HG03103 (cell line): ENCODE results near the gene ITGA6.
"Not testable (repeated sequence)": the region's sequence is repeated elsewhere in the genome, so short reads cannot be mapped to it uniquely, and the experiment has no call there.

Experiments used
- ATAC-seq: cut with Tn5 transposase; IDR thresholded peaks from one replicate; pipeline ENCODE4 v1.9.1; 2021; ENCODE audit warnings: low read depth; ENCODE audit not compliant: unreplicated experiment

Gene ITGA6

GRCh38 chr2:172512810-172513523 is 85.6 kb downstream of the ITGA6 start:
- no peak for ATAC-seq

- no peak for ATAC-seq
Observed at GRCh38 chr2:172513524-172513900, 86.1 kb downstream of the ITGA6 start.

- no peak for ATAC-seq
Observed at GRCh38 chr2:172513935-172514586, 86.7 kb downstream of the ITGA6 start.

GRCh38 chr2:172516299-172516698 is 88.9 kb downstream of the ITGA6 start:
- ATAC-seq, result no peak

GRCh38 chr2:172518995-172519394 is 91.6 kb downstream of the ITGA6 start:
- ATAC-seq, result no peak

- no peak for ATAC-seq
Observed at GRCh38 chr2:172525601-172526000, 98.2 kb downstream of the ITGA6 start.

- ATAC-seq, result no peak
Observed at GRCh38 chr2:172531309-172531708, 103.9 kb downstream of the ITGA6 start.

- not testable (repeated sequence) for ATAC-seq
Observed at GRCh38 chr2:172532461-172532860, 105.1 kb downstream of the ITGA6 start.

- ATAC-seq, result no peak
Observed at GRCh38 chr2:172533687-172534086, 106.3 kb downstream of the ITGA6 start.

- ATAC-seq, result no peak
Observed at GRCh38 chr2:172535119-172535518, 107.7 kb downstream of the ITGA6 start.

GRCh38 chr2:172537851-172538250 is 110.5 kb downstream of the ITGA6 start:
- ATAC-seq, result not testable (repeated sequence)

GRCh38 chr2:172539767-172540166 is 112.4 kb downstream of the ITGA6 start:
- no peak for ATAC-seq

GRCh38 chr2:172540421-172540820 is 113.0 kb downstream of the ITGA6 start:
- no peak for ATAC-seq

- no peak for ATAC-seq
Observed at GRCh38 chr2:172545408-172546075, 118.2 kb downstream of the ITGA6 start.

GRCh38 chr2:172549131-172549530 is 121.7 kb downstream of the ITGA6 start:
- no peak for ATAC-seq

- ATAC-seq, result not testable (repeated sequence)
Observed at GRCh38 chr2:172549802-172550201, 122.4 kb downstream of the ITGA6 start.

GRCh38 chr2:172550419-172550818 is 123.0 kb downstream of the ITGA6 start:
- no peak for ATAC-seq

- no peak for ATAC-seq
Observed at GRCh38 chr2:172551271-172551670, 123.9 kb downstream of the ITGA6 start.

- no peak for ATAC-seq
Observed at GRCh38 chr2:172552547-172553291, 125.3 kb downstream of the ITGA6 start.

GRCh38 chr2:172554352-172555271 is 127.2 kb downstream of the ITGA6 start:
- no peak for ATAC-seq
